SIG-M5 (cell line): ENCODE data around the gene RGS7.

Experiments
- DNase-seq: peaks from one replicate; lab custom pipeline; 2025; lab: John Stamatoyannopoulos, UW

RGS7 gene

GRCh38 chr1:241077386-241078147 is 279.4 kb downstream of the RGS7 start:
- no peak for DNase-seq

- no peak for DNase-seq
Observed at GRCh38 chr1:241074507-241074906, 282.5 kb downstream of the RGS7 start.

GRCh38 chr1:241068359-241068758 is 288.6 kb downstream of the RGS7 start:
- no peak for DNase-seq

- DNase-seq: no peak
Observed at GRCh38 chr1:241063276-241063675, 293.7 kb downstream of the RGS7 start.

GRCh38 chr1:241061062-241061461 is 295.9 kb downstream of the RGS7 start:
- DNase-seq: no peak

GRCh38 chr1:241048622-241049021 is 308.4 kb downstream of the RGS7 start:
- no peak for DNase-seq

- DNase-seq: no peak
Observed at GRCh38 chr1:241045659-241046058, 311.3 kb downstream of the RGS7 start.

GRCh38 chr1:241034203-241034936 is 322.6 kb downstream of the RGS7 start:
- no peak for DNase-seq

GRCh38 chr1:241024834-241025233 is 332.2 kb downstream of the RGS7 start:
- no peak for DNase-seq

- no peak for DNase-seq
Observed at GRCh38 chr1:241022366-241022765, 334.6 kb downstream of the RGS7 start.

GRCh38 chr1:241020851-241021697 is 335.9 kb downstream of the RGS7 start:
- no peak for DNase-seq

- no peak for DNase-seq
Observed at GRCh38 chr1:241012708-241013340, 344.2 kb downstream of the RGS7 start.

GRCh38 chr1:241007668-241008067 is 349.3 kb downstream of the RGS7 start:
- no peak for DNase-seq

GRCh38 chr1:240999826-241000225 is 357.2 kb downstream of the RGS7 start:
- no peak for DNase-seq

- DNase-seq: no peak
Observed at GRCh38 chr1:240998441-240999015, 358.5 kb downstream of the RGS7 start.

- DNase-seq: no peak
Observed at GRCh38 chr1:240998024-240998423, 359.0 kb downstream of the RGS7 start.

- no peak for DNase-seq
Observed at GRCh38 chr1:240993004-240993403, 364.0 kb downstream of the RGS7 start.

GRCh38 chr1:240991230-240991629 is 365.8 kb downstream of the RGS7 start:
- no peak for DNase-seq

- DNase-seq: no peak
Observed at GRCh38 chr1:240987928-240988327, 369.1 kb downstream of the RGS7 start.

GRCh38 chr1:240985081-240985480 is 371.9 kb downstream of the RGS7 start:
- no peak for DNase-seq

- no peak for DNase-seq
Observed at GRCh38 chr1:240980342-240980741, 376.7 kb downstream of the RGS7 start.

GRCh38 chr1:240976685-240977084 is 380.3 kb downstream of the RGS7 start:
- DNase-seq: no peak
